ENCODE results near the gene ERBB2.

GRCh38 chr17:39769974-39770587 is 70.2 kb downstream of the ERBB2 start:
- TF ChIP-seq CTCF (conservative IDR thresholded peaks at IDR 0.05; ENCODE audit: low read depth in 2 of 2) (no peak), EZH2 (IDR thresholded peaks at IDR 0.05; ENCODE audit: low read depth, unreplicated experiment) (no peak), POLR2AphosphoS5 (IDR thresholded peaks at IDR 0.05; ENCODE audit: low read depth) (no peak), REST (IDR thresholded peaks at IDR 0.05; ENCODE audit: unreplicated experiment) (no peak), EZH2phosphoT487 (IDR thresholded peaks at IDR 0.05; ENCODE audit: unreplicated experiment) (no peak), NANOG (IDR thresholded peaks at IDR 0.05; ENCODE audit: borderline replicate concordance) (no peak), ZNF114 (CRISPR knock-in tag; IDR thresholded peaks at IDR 0.05) (no peak), ZNF331 (CRISPR knock-in tag; IDR thresholded peaks at IDR 0.05; ENCODE audit: low read depth) (no peak)

Measured in GM23338 (cell line).